Activated CD8-positive, alpha-beta memory T cell treated with anti-CD3 and anti-CD28 coated beads, Interleukin-2, amount 10 ng/mL, durations not matched to agents 7 days and 5 days (primary cell): ENCODE data around the gene VPS9D1. TPM values are rescaled to one million over a fixed set of nuclear protein-coding genes. Genes with fewer than 3 reads are reported as not detected.
"Not testable (repeated sequence)": the region's sequence is repeated elsewhere in the genome, so short reads cannot be mapped to it uniquely, and the experiment has no call there.

ENCODE experiments used
- ATAC-seq: fragments of 150-1000 bp; cut with Tn5 transposase; one replicate; pipeline ENCODE4 v1.10.0; 2021; ENCODE audit warnings: moderate library complexity
- CTCF ChIA-PET: fragments of 350-600 bp; sonication (Branson Sonifier 250); formaldehyde crosslinking; loops from one replicate; lab custom pipeline; 2021; ENCODE audit warnings: antibody characterized with exemption; lab: Charles Lee
- DNase-seq: peaks from one replicate; pipeline ENCODE4 v3.0.0-alpha.2; 2020
- H3K27ac Mint-ChIP-seq: one replicate; pipeline ENCODE4 v1.8.0; 2021; ENCODE audit warnings: mild to moderate bottlenecking, mixed read lengths
- H3K27me3 Mint-ChIP-seq: one replicate; pipeline ENCODE4 v1.8.0; 2021; ENCODE audit warnings: mixed read lengths
- H3K36me3 Mint-ChIP-seq: one replicate; pipeline ENCODE4 v1.8.0; 2021; ENCODE audit warnings: mild to moderate bottlenecking, mixed read lengths
- H3K4me1 Mint-ChIP-seq: one replicate; pipeline ENCODE4 v1.8.0; 2021; ENCODE audit warnings: mixed read lengths
- H3K4me3 Mint-ChIP-seq: one replicate; pipeline ENCODE4 v1.8.0; 2021; ENCODE audit warnings: mild to moderate bottlenecking, moderate library complexity, mixed read lengths
- H3K9me3 Mint-ChIP-seq: one replicate; pipeline ENCODE4 v1.8.0; 2022; ENCODE audit warnings: low read depth, mixed read lengths
- total RNA-seq, 2 experiments: library from RNA; stranded (reverse); gene quantifications; one replicate each; pipeline ENCODE4 v1.2.3, GENCODE V29; 2021

VPS9D1 gene
- total RNA-seq, 2 experiments from 2014 or later = 3.6 to 4.6 TPM

DNA sequence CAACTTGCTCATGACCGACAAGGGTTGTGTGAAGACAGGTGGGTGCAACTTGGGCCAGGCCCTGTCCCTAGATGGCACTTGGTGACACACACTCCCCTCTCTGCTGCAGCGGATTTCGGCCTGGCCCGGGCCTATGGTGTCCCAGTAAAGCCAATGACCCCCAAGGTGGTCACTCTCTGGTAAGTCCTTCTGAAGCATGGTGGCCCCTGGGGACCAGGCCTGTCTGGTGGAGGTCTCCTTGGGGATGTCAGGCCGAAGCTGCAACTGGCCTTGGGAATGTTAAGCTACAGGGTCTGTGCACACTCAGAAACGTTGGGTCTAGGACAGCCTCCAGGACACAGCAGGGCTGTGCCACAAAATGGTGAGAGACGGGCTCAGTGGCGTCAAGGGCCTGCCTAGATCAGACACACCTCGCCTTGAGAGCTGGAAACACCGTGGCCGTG, 27.4 kb downstream of the VPS9D1 start:
- H3K4me3 Mint-ChIP-seq = no peak overlapping the region
- ATAC-seq = no peak
- no peak overlapping the region for H3K27ac Mint-ChIP-seq
- H3K9me3 Mint-ChIP-seq = no peaks in the 10 kb centered on the region
- H3K36me3 Mint-ChIP-seq = peaks cover 12% of the 10 kb centered on the region
- CTCF ChIA-PET = no interaction called here
- no peaks in the 10 kb centered on the region for H3K27me3 Mint-ChIP-seq
- DNase-seq = no peak
- H3K4me1 Mint-ChIP-seq = peaks cover 20% of the 10 kb centered on the region

DNA sequence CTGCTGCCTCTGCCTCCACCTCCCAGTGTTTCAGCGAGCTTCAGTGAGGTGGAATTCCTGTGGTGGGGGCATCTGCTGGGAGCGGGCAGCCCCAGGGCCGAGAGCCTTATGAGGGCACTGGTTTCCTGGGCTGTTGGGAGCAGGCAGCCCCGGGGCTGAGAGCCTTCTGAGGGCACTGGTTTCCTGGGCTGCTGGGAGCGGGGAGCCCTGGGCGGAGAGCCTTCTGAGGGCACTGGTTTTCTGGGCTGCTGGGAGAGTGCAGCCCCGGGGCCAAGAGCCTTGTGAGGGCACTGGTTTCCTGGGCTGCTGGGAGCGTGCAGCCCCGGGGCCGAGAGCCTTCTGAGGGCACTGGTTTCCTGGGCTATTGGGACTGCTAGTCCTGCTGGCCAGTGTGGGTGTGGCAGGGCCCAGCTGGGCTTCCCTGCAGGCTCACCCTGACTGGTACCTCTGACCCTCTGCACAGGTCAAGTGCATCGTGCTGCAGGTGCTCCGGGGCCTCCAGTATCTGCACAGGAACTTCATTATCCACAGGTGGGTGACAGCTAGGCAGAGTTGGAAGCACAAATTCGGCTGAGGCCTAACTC, 28.6 kb downstream of the VPS9D1 start:
- Mint-ChIP-seq H3K27ac (no peak overlapping the region), H3K9me3 (no peaks in the 10 kb centered on the region), H3K4me3 (no peak overlapping the region), H3K36me3 (peaks cover 12% of the 10 kb centered on the region), H3K27me3 (no peaks in the 10 kb centered on the region), H3K4me1 (peaks cover 28% of the 10 kb centered on the region)
- CTCF ChIA-PET = interaction anchor here (1.3 kb wide), 1 partner anchor 8 kb away, joined by 5 read pairs; no protein-coding TSS in a partner anchor
- ATAC-seq = no peak
- DNase-seq = no peak

DNA sequence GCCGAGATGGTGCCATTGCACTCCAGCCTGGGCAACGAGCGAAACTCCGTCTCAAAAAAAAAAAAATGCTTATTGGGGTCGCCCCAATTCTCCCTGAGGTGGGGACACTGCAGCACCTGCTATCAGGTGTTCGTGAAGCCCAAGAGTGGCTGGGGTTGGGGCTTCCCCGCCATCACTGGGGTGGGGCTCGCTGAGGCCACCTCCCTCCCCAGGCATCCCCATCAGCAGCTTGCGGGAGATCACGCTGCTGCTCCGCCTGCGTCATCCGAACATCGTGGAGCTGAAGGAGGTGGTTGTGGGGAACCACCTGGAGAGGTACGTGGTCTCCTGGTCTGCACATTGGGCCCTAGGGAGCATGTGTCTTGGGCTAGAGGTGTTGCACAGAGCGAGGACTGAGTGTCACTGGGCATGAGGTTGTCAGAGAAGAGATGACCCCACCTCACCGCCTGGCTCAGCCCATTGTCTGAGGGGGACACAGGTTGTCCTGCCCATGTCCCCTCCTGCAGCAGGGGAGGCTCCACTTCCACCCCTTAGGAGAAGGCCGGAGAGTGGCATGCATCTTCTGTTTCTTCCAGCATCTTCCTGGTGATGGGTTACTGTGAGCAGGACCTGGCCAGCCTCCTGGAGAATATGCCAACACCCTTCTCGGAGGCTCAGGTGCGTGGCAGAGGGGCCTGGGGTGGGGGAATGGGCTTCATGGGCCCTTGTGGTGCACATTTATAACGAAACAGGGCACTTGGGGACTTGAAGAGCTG, 29.3 kb downstream of the VPS9D1 start:
- H3K4me3 Mint-ChIP-seq = no peak overlapping the region
- peaks cover 12% of the 10 kb centered on the region for H3K36me3 Mint-ChIP-seq
- H3K27ac Mint-ChIP-seq = no peak overlapping the region
- CTCF ChIA-PET = interaction anchor here (1.3 kb wide), 1 partner anchor 9 kb away, joined by 5 read pairs; no protein-coding TSS in a partner anchor
- DNase-seq (no peak), ATAC-seq (no peak)
- H3K4me1 Mint-ChIP-seq = peaks cover 25% of the 10 kb centered on the region
- H3K27me3 Mint-ChIP-seq = no peaks in the 10 kb centered on the region
- H3K9me3 Mint-ChIP-seq = no peaks in the 10 kb centered on the region

GRCh38 chr16:89690392-89690901, 30.3 kb downstream of the VPS9D1 start:
- no peak for ATAC-seq
- H3K36me3 Mint-ChIP-seq = peaks cover 16% of the 10 kb centered on the region
- no peaks in the 10 kb centered on the region for H3K27me3 Mint-ChIP-seq
- no peak for DNase-seq
- H3K9me3 Mint-ChIP-seq = no peaks in the 10 kb centered on the region
- H3K4me1 Mint-ChIP-seq = peaks cover 20% of the 10 kb centered on the region
- no peak overlapping the region for H3K4me3 Mint-ChIP-seq
- CTCF ChIA-PET = interaction anchor here (1.3 to 2.8 kb wide), 3 partner anchors 9 to 15 kb away, joined by 4 to 13 read pairs (median 5); no protein-coding TSS in a partner anchor
- H3K27ac Mint-ChIP-seq = no peak overlapping the region

DNA sequence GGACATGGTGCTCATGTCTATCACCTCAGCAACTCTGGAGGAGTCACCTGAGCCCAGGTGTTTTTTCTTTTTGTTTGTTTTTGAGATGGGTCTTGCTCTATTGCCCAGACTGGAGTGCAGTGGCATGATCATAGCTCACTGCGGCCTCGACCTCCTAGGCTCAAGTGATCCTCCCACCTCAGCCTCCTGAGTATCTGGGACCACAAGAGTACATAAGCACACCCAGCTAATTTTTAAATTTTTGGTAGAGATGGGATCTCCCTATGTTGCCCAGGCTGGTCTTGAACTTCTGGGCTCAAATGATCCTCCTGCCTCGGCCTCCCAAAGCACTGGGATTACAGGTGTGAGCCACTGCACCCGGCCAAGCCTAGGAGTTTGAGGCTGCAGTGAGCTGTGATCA, 31.1 kb downstream of the VPS9D1 start:
- H3K27me3 Mint-ChIP-seq, DNase-seq, ATAC-seq, H3K9me3 Mint-ChIP-seq, H3K4me3 Mint-ChIP-seq, H3K27ac Mint-ChIP-seq: not testable (repeated sequence)
- Mint-ChIP-seq H3K4me1 (peaks cover 17% of the 10 kb centered on the region), H3K36me3 (peaks cover 21% of the 10 kb centered on the region)
- CTCF ChIA-PET = interaction anchor here (0.7 to 2.8 kb wide), 4 partner anchors 10 to 221 kb away, joined by 3 to 13 read pairs (median 4); no protein-coding TSS in a partner anchor

GRCh38 chr16:89689142-89689541, 31.6 kb downstream of the VPS9D1 start:
- CTCF ChIA-PET = interaction anchor here (0.7 to 2.8 kb wide), 4 partner anchors 11 to 221 kb away, joined by 3 to 13 read pairs (median 4); no protein-coding TSS in a partner anchor
- ATAC-seq = no peak
- H3K36me3 Mint-ChIP-seq = peaks cover 23% of the 10 kb centered on the region

GRCh38 chr16:89688395-89688794, 32.3 kb downstream of the VPS9D1 start:
- Mint-ChIP-seq H3K9me3 (no peaks in the 10 kb centered on the region), H3K27ac (no peak overlapping the region), H3K36me3 (peaks cover 19% of the 10 kb centered on the region), H3K27me3 (no peaks in the 10 kb centered on the region), H3K4me1 (peaks cover 17% of the 10 kb centered on the region), H3K4me3 (no peak overlapping the region)
- CTCF ChIA-PET = interaction anchor here (1.1 to 2.8 kb wide), 3 partner anchors 11 to 222 kb away, joined by 4 to 13 read pairs (median 4); no protein-coding TSS in a partner anchor
- DNase-seq (no peak), ATAC-seq (no peak)

More at GRCh38 chr16:89689142-89689541, 31.6 kb downstream of the VPS9D1 start:
- no peaks in the 10 kb centered on the region for H3K27me3 Mint-ChIP-seq
- no peak overlapping the region for H3K27ac Mint-ChIP-seq
- H3K9me3 Mint-ChIP-seq = no peaks in the 10 kb centered on the region
- H3K4me1 Mint-ChIP-seq = peaks cover 17% of the 10 kb centered on the region
- H3K4me3 Mint-ChIP-seq = no peak overlapping the region
- DNase-seq = no peak

DNA sequence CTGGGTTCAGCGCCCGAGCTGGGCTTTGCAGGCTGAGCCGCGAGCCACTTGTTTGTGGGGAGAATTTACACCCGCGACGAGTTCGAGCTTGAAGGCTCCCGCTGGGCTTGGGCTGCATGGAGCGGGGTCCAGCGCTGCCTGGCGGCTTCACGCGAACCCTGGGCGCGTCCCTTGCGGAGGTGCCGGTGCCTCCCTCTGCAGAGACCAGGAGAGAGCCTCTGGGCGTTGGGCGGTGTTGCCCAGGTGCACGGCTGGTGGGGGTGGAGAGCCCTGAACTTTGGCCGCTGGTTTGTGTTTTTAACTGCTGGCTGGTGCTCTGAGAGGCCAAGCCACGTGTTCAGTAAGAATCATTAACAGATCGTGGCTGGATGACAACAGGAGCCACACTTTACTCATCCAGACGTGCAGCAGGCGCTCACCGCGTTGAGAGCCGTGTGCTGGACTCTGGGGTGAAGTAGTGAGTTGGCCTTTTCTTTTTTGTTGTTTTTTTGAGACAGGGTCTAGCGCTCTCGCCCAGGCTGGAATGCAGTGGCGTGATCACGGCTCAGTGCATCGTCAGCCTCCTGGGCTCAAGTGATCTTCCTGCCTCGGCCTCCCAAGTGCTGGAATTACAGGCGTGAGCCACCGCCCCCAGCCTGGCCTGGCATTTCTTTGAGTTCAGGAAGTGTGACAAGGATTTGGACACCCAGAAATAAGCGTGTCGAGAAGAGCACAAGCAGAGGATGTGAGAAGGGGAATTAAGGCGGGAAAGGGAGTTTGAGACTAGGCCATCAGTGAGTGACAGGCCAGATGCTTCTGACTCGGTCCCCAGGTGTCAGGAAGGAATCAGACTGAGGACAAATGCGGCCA, 33.4 kb downstream of the VPS9D1 start:
- peaks cover 17% of the 10 kb centered on the region for H3K36me3 Mint-ChIP-seq
- peak; percentile 40 for ATAC-seq
- CTCF ChIA-PET = interaction anchor here (0.9 to 2.8 kb wide), 6 partner anchors 8 to 173 kb away, joined by 3 to 31 read pairs (median 6); partner anchors contain the start of gene SPATA2L
- no peak for DNase-seq
- no peaks in the 10 kb centered on the region for H3K9me3 Mint-ChIP-seq
- no peaks in the 10 kb centered on the region for H3K27me3 Mint-ChIP-seq
- peak overlapping the region; percentile 78 for H3K27ac Mint-ChIP-seq
- H3K4me1 Mint-ChIP-seq = peaks cover 17% of the 10 kb centered on the region
- H3K4me3 Mint-ChIP-seq = peak overlapping the region; percentile 82

DNA sequence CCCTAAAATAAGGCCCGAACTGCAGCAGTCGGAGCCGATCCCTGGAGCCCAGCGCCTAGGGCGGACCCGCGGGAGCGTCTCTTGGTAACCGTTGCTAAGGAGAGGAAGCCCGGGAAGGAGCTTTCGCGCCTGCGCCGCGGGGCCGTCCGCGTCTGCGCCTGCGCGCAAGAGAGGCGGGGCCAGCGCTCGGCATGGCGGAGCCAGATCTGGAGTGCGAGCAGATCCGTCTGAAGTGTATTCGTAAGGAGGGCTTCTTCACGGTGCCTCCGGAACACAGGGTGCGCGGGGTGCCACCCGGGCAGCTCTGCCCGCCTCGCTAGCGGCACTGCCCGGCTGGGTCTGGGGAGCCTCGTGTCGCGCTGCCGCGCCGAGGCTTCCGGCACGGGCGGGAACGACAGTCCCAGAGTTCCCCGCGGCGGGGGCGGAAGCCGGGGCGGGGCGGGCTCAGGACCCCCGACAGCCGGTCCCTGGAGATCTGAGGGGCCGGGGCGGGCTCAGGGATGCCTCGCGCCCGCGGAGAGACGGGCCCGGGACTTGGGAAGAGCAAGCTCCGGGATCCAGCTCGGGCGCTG, 34.1 kb downstream of the VPS9D1 start, which contains the start of gene CDK10:
TSS of gene CDK10 (plus strand) at position 170 of the 572 bp plus-strand sequence. CDS start at position 192, 22 bp downstream.
- H3K27ac Mint-ChIP-seq = peak within 1 kb of the TSS; percentile 84
- H3K27me3 Mint-ChIP-seq = no peaks in the 10 kb centered on the region
- peaks cover 17% of the 10 kb centered on the region for H3K4me1 Mint-ChIP-seq
- peaks cover 17% of the 10 kb centered on the region for H3K36me3 Mint-ChIP-seq
- peak; percentile 92 for DNase-seq
- CTCF ChIA-PET = interaction anchor here (0.8 to 2.1 kb wide), 6 partner anchors 9 to 178 kb away, joined by 3 to 31 read pairs (median 6); partner anchors contain the start of genes SPATA2L and SPG7
- peak; percentile 90 for ATAC-seq
- H3K4me3 Mint-ChIP-seq = peak within 1 kb of the TSS; percentile 82
- no peaks in the 10 kb centered on the region for H3K9me3 Mint-ChIP-seq

DNA sequence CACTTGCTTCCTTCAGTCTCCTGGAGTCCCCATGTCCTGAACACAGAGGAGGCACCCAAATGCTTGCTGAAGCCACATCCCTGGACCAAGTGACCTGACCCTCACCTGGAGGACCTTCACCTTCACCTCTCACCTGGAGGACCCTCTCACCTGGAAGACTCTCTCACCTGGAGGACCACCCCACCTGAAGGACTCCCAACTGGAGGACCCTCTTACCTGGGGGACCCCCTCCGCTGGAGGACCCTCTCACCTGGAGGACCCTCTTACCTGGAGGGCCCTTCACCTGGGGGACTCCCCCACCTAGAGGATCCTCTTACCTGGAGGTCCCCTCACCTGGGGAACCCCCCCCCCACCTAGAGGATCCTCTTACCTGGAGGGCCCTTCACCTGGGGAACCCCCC, 34.8 kb downstream of the VPS9D1 start:
- peak overlapping the region; percentile 52 for H3K27ac Mint-ChIP-seq
- peaks cover 17% of the 10 kb centered on the region for H3K4me1 Mint-ChIP-seq
- ATAC-seq (no peak), DNase-seq (no peak)
- H3K9me3 Mint-ChIP-seq = no peaks in the 10 kb centered on the region
- H3K36me3 Mint-ChIP-seq = peaks cover 17% of the 10 kb centered on the region
- H3K27me3 Mint-ChIP-seq = no peaks in the 10 kb centered on the region
- peak overlapping the region; percentile 43 for H3K4me3 Mint-ChIP-seq
- CTCF ChIA-PET = interaction anchor here (0.8 to 2.1 kb wide), 5 partner anchors 10 to 178 kb away, joined by 3 to 31 read pairs (median 6); partner anchors contain the start of genes SPATA2L and SPG7

DNA sequence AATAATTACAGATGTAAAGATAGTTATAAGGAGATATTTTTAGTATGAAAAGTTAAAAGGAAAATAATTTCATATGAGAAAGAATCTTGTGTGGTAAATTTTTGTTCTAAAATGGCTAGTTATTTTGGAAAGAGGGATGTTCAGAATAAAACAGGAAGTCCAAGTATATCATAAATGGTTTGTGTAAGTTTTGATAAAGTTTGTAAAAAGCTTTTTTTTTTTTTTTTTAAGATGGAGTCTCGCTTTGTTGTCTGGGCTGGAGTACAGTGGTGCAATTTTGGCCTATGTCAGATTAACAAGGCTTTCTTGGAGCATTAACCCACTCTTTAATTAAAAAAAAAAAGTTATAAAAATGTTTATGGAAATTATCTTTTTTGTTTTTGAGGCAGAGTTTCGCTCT, 42.4 kb downstream of the VPS9D1 start:
- H3K4me3 Mint-ChIP-seq = no peak overlapping the region
- no peaks in the 10 kb centered on the region for H3K4me1 Mint-ChIP-seq
- DNase-seq (no peak), ATAC-seq (no peak)
- no peak overlapping the region for H3K27ac Mint-ChIP-seq
- H3K9me3 Mint-ChIP-seq = peaks cover 2% of the 10 kb centered on the region
- CTCF ChIA-PET = interaction anchor here (0.7 to 1.2 kb wide), 2 partner anchors 22 to 175 kb away, joined by 3 to 5 read pairs; no protein-coding TSS in a partner anchor
- peaks cover 10% of the 10 kb centered on the region for H3K36me3 Mint-ChIP-seq
- H3K27me3 Mint-ChIP-seq = no peaks in the 10 kb centered on the region
